Endothelial cell of umbilical vein (primary cell): ENCODE data around the gene ZBTB33. TPM values are rescaled to one million over a fixed set of nuclear protein-coding genes. Genes with fewer than 3 reads are reported as not detected.

Experiments used
- BruUV-seq: library from RNA; stranded (reverse); fragments of 400-500 nt; replicated peaks from 2 replicates; lab custom pipeline; 2021; lab: Mats Ljungman, UMichigan
- CTCF ChIA-PET: fragments of 300-600, 350-600 bp; sonication (Branson Sonifier 250); formaldehyde crosslinking; loops from one replicate; lab custom pipeline; 2021; ENCODE audit warnings: antibody characterized with exemption, inconsistent platforms; lab: Charles Lee
- POLR2A ChIA-PET: fragments of 300-600, 350-600 bp; sonication (Branson Sonifier 250); formaldehyde crosslinking; loops from one replicate; lab custom pipeline; 2021; ENCODE audit warnings: antibody characterized with exemption, inconsistent platforms; lab: Charles Lee
- DNase-seq: peaks from one replicate; pipeline ENCODE4 v3.0.0-alpha.2; 2011; ENCODE audit warnings: low read depth, low spot score
- FAIRE-seq: peaks from 2 replicates; lab custom pipeline; 2011; peaks lifted over from hg19 to GRCh38; lab: Jason Lieb, UNC
- H2AFZ ChIP-seq: 2 replicates; pipeline ENCODE4 v1.6.0; 2012; ENCODE audit warnings: low read depth, low read length, control low read depth, inconsistent platforms
- H3K27ac ChIP-seq: 2 replicates; pipeline ENCODE4 v1.5.1; 2011; ENCODE audit warnings: low read depth, mild to moderate bottlenecking, control low read depth, low read length, moderate library complexity; ENCODE audit not compliant: insufficient read depth
- H3K27me3 ChIP-seq, 2 experiments: 2 replicates each; pipeline versions ENCODE4 v1.6.0 to v1.6.1; 2011; ENCODE audit warnings: low read length in 2 of 2, mixed read lengths in 1 of 2; ENCODE audit not compliant: control insufficient read depth in 2 of 2, insufficient read depth in 2 of 2
- H3K36me3 ChIP-seq, 2 experiments: 2 replicates in 1 of 2; 3 replicates in 1 of 2; pipeline ENCODE4 v1.5.1; 2011; ENCODE audit warnings: low read length in 2 of 2, mild to moderate bottlenecking in 1 of 2, moderate library complexity in 1 of 2; ENCODE audit not compliant: control insufficient read depth in 2 of 2, insufficient read depth in 2 of 2; ENCODE audit errors: extremely low read depth in 1 of 2
- H3K4me1 ChIP-seq: 3 replicates; pipeline ENCODE4 v1.5.1; 2011; ENCODE audit warnings: mild to moderate bottlenecking, low read length; ENCODE audit not compliant: control insufficient read depth, insufficient read depth; ENCODE audit errors: extremely low read depth
- H3K4me2 ChIP-seq: 2 replicates; pipeline ENCODE4 v1.6.1; 2011; ENCODE audit warnings: low read length, control low read depth, mixed read lengths; ENCODE audit not compliant: insufficient read depth
- H3K4me3 ChIP-seq, 3 experiments: fragments of 200-600 bp in 1 of 3; sonication (generic), shearing (Covaris generic) in 1 of 3; replicated peaks in 1 of 3; 2 replicates each; pipeline ENCODE4 v1.5.1; 2011 to 2016; ENCODE audit warnings: control low read depth in 3 of 3, low read length in 3 of 3, mild to moderate bottlenecking in 2 of 3, inconsistent platforms in 1 of 3, low read depth in 1 of 3, moderate library complexity in 1 of 3; ENCODE audit not compliant: insufficient read depth in 1 of 3
- H3K79me2 ChIP-seq: 2 replicates; pipeline ENCODE4 v1.6.0; 2012; ENCODE audit warnings: low read length, inconsistent platforms; ENCODE audit not compliant: control insufficient read depth, insufficient read depth
- H3K9ac ChIP-seq: replicated peaks from 2 replicates; pipeline ENCODE3; 2011; ENCODE audit warnings: low read length, control low read depth; ENCODE audit not compliant: insufficient read depth; ENCODE audit errors: extremely low read depth
- H3K9me1 ChIP-seq: replicated peaks from 3 replicates; pipeline ENCODE4 v1.6.0; 2011; ENCODE audit warnings: mild to moderate bottlenecking, low read length; ENCODE audit not compliant: control insufficient read depth, insufficient read depth; ENCODE audit errors: extremely low read depth
- H3K9me3 ChIP-seq: replicated peaks from 2 replicates; pipeline ENCODE4 v1.5.1; 2012; ENCODE audit warnings: low read length, inconsistent platforms; ENCODE audit not compliant: control insufficient read depth, insufficient read depth
- H4K20me1 ChIP-seq: replicated peaks from 2 replicates; pipeline ENCODE3; 2011; ENCODE audit warnings: mild to moderate bottlenecking, low read length; ENCODE audit not compliant: control insufficient read depth, insufficient read depth; ENCODE audit errors: extremely low read depth
- CTCF ChIP-seq, 2 donors: IDR thresholded peaks; 1 replicate in 1 of 2; 2 replicates in 1 of 2; pipeline ENCODE4 v1.5.1; 2011; ENCODE audit warnings: low read length in 2 of 2, mild to moderate bottlenecking in 2 of 2, moderate library complexity in 2 of 2, control low read depth in 1 of 2, inconsistent platforms in 1 of 2, low read depth in 1 of 2; ENCODE audit not compliant: insufficient read depth in 1 of 2; ENCODE audit errors: extremely low read depth in 1 of 2
- EZH2 ChIP-seq: IDR thresholded peaks from 2 replicates; pipeline ENCODE4 v1.6.1; 2012; ENCODE audit warnings: borderline replicate concordance, low read depth, mild to moderate bottlenecking, moderate library complexity, low read length, inconsistent platforms; ENCODE audit not compliant: severe bottlenecking
- FOS ChIP-seq: IDR thresholded peaks from 2 replicates; pipeline ENCODE4 v1.6.1; 2011; ENCODE audit warnings: mild to moderate bottlenecking, low read length, moderate library complexity, borderline replicate concordance; ENCODE audit not compliant: insufficient read depth
- GATA2 ChIP-seq: IDR thresholded peaks from 2 replicates; pipeline ENCODE4 v1.7.0; 2011; ENCODE audit warnings: low read depth, mild to moderate bottlenecking, moderate library complexity, mixed read lengths, low read length; ENCODE audit not compliant: insufficient read length, insufficient read depth
- JUN ChIP-seq: IDR thresholded peaks from 2 replicates; pipeline ENCODE4 v1.6.1; 2011; ENCODE audit warnings: borderline replicate concordance, low read depth; ENCODE audit not compliant: insufficient read length, insufficient read depth
- MYC ChIP-seq: IDR thresholded peaks from one replicate; pipeline ENCODE4 v1.6.1; 2011; ENCODE audit warnings: mild to moderate bottlenecking, low read depth, low read length
- POLR2A ChIP-seq: IDR thresholded peaks from 2 replicates; pipeline ENCODE4 v1.6.1; 2012; ENCODE audit warnings: low read depth, mild to moderate bottlenecking, control low read depth, low read length
- POLR2AphosphoS5 ChIP-seq: IDR thresholded peaks from 2 replicates; pipeline ENCODE4 v1.6.1; 2012; ENCODE audit warnings: low read depth, mild to moderate bottlenecking, control low read depth, low read length, moderate library complexity; ENCODE audit not compliant: insufficient read depth
- dilution Hi-C: fragments of 300-500 bp; cut with MboI; formaldehyde crosslinking; loops from one replicate; pipeline ENCODE4 v1.15.0; 2019; ENCODE audit warnings: low sequenced_read_pairs; ENCODE audit not compliant: extremely low pct_ligation_motif_present
- intact Hi-C: fragments of 100-400 bp; cut with micrococcal nuclease; formaldehyde crosslinking; loops from one replicate; pipeline ENCODE4 v1.10.0; 2022
- polyA plus RNA-seq, 4 experiments: library from polyadenylated mRNA; depleted of rRNA in 3 of 4; stranded (reverse) in 3 of 4; unstranded in 1 of 4; fragments of >200 nt; gene quantifications; 2 replicates each; pipeline versions ENCODE4 v1.2.1 to v1.2.3, GENCODE V29; 2011 to 2012; ENCODE audit warnings: missing spikeins in 1 of 4
- total RNA-seq: library from RNA; stranded (reverse); gene quantifications from 2 replicates; pipeline ENCODE4 v1.2.3, GENCODE V29; 2021
- TF ChIP-seq, protein P1 (sequence below): IDR thresholded peaks from 2 replicates; pipeline ENCODE4 v1.6.1; 2011; ENCODE audit not compliant: insufficient read depth, insufficient read length

ZBTB33 gene
- total and polyA plus RNA-seq, 2 donors (not counting 3 experiments of a cell fraction or from before 2014, with no cell fraction given) = 3.7 to 16.3 TPM

DNA sequence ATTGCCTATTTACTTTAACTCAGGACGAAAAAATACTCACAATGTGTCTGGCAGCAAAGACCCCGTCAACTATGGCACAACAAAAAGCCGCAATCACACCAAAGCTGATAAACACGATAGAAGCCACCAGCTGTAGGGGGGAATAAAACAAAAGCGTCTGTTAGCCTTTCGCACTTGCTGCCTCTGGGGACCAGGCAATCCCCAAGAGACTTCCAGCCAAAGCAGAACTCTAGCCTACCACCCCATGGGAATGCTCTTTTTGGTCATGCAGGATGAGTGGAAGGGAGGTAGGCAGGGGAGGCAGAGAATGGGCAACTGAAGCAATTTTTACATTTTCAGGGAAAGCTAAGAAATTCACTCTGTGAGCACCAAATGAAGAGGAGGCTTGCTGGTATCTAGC, 40.6 kb downstream of the ZBTB33 start:
- no TSS peak for BruUV-seq
- no peaks in the 10 kb centered on the region for H4K20me1 ChIP-seq
- no peaks in the 10 kb centered on the region for H3K36me3 ChIP-seq
- intact Hi-C loops (no loop called here), dilution Hi-C loops (no loop called here)
- no peak overlapping the region for H3K4me3 ChIP-seq
- POLR2A ChIA-PET = no interaction called here
- H2AFZ ChIP-seq = no peak overlapping the region
- FAIRE-seq = no peak
- H3K27ac ChIP-seq = no peak overlapping the region
- H3K9ac ChIP-seq = no peak overlapping the region
- CTCF ChIA-PET = no interaction called here
- H3K4me2 ChIP-seq = no peak overlapping the region
- H3K9me1 ChIP-seq = no peaks in the 10 kb centered on the region
- H3K9me3 ChIP-seq = no peaks in the 10 kb centered on the region
- no peaks in the 10 kb centered on the region for H3K27me3 ChIP-seq
- DNase-seq = no peak
- TF ChIP-seq GATA2 (no peak), POLR2A (no peak), MYC (no peak), CTCF (IDR thresholded peaks at IDR 0.05; ENCODE audit: extremely low read depth in 1 of 2, insufficient read depth in 1 of 2, low read depth in 1 of 2, low read length in 2 of 2) (no peak), FOS (no peak), POLR2AphosphoS5 (no peak), EZH2 (no peak), JUN (no peak)
- TF ChIP-seq, protein P1, sequence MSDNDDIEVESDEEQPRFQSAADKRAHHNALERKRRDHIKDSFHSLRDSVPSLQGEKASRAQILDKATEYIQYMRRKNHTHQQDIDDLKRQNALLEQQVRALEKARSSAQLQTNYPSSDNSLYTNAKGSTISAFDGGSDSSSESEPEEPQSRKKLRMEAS = no peak
- H3K4me1 ChIP-seq = no peaks in the 10 kb centered on the region
- H3K79me2 ChIP-seq = no peaks in the 10 kb centered on the region
